ENCODE results near the gene BCL2. TPM values are rescaled to one million over a fixed set of nuclear protein-coding genes. Genes with fewer than 3 reads are reported as not detected.
A peak's percentile ranks its signal among the peaks of the same experiment; 100 is the strongest.

The BCL2 gene
- total RNA-seq, 2 experiments from 2014 or later = 1.4 to 2.5 TPM

DNA sequence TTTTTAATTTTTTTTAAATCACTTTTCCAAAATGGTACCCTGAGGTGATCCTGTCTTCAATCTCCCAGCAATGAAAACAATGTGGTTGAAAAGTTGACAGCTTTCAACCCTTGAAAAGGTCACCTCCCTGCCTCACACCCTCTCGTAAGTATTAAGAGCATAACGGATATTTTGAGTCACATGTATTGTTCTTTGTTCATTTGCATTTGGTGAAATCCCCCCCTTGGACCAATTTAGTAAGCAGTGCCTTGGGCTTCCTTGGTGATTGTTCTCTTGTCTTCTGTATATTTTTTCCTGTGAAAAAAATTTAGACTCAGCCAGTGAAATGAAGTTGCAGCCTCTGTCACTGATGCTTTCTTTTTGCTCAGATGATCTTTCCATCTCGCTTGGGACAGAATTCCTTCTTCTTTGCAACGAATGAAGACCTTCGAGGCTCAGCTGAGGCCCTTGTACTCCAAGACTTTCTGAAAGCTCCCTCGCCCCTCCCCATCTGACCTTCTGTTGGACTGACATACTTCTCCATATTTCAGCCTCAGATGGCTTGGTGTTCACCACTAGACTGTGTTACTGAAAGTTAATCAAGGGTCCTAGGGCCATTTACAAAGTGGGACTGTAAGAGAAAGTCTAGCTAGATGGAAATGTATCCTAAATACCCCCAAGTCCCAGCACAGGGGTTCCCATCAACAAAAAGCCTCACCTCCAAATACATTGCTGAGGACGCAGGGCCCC, 158.4 kb downstream of the BCL2 start:
- POLR2A ChIA-PET = interaction anchor here (1.3 kb wide), 1 partner anchor 22 kb away, joined by 3 read pairs; no protein-coding TSS in a partner anchor
- BruUV-seq (replicated peaks) = no TSS peak
- DNase-seq (ENCODE audit: low spot score) = peak; percentile 42

GRCh38 chr18:63160172-63160995, 159.2 kb downstream of the BCL2 start:
- BruUV-seq (replicated peaks) = no TSS peak
- POLR2A ChIA-PET = no interaction called here
- no peaks in the 10 kb centered on the region for H3K79me2 ChIP-seq (ENCODE audit: insufficient read depth, low read depth, low read length)

More for the DNA sequence above, 158.4 kb downstream of the BCL2 start:
- H3K36me3 ChIP-seq (ENCODE audit: insufficient read depth, low read length) = no peaks in the 10 kb centered on the region
- H3K4me2 ChIP-seq (ENCODE audit: low read length) = peak overlapping the region; percentile 90
- peaks cover 68% of the 10 kb centered on the region for H3K4me1 ChIP-seq (ENCODE audit: insufficient read depth, low read length, poor library complexity, severe bottlenecking)
- CTCF ChIA-PET (ENCODE audit: unreplicated experiment) = no interaction called here
- peak overlapping the region; percentile 38 for H3K4me3 ChIP-seq (ENCODE audit: low read depth, low read length, poor library complexity, severe bottlenecking)
- H3K27ac ChIP-seq (ENCODE audit: low read depth, low read length, poor library complexity, severe bottlenecking) = peak overlapping the region; percentile 62
- intact Hi-C loops (cut with micrococcal nuclease; ENCODE audit: unreplicated experiment) = no loop called here
- H4K20me1 ChIP-seq (ENCODE audit: insufficient read depth, low read length) = no peaks in the 10 kb centered on the region
- H3K79me2 ChIP-seq (ENCODE audit: insufficient read depth, low read depth, low read length) = no peaks in the 10 kb centered on the region
- H3K9me3 ChIP-seq (ENCODE audit: low read length) = no peaks in the 10 kb centered on the region
- TF ChIP-seq CTCF (conservative IDR thresholded peaks at IDR 0.05; ENCODE audit: low read length) = no peak
- TF ChIP-seq EZH2phosphoT487 (IDR thresholded peaks at IDR 0.05; ENCODE audit: borderline replicate concordance, low read depth, low read length) = no peak
- no peaks in the 10 kb centered on the region for H3K9me2 ChIP-seq (ENCODE audit: insufficient read depth, low read length)
- H2AFZ ChIP-seq (ENCODE audit: low read length) = peak overlapping the region; percentile 98; the same call in 1 of the 2 replicates

More at GRCh38 chr18:63160172-63160995, 159.2 kb downstream of the BCL2 start:
- Histone ChIP-seq H3K4me1 (ENCODE audit: insufficient read depth, low read length, poor library complexity, severe bottlenecking) (peaks cover 77% of the 10 kb centered on the region), H3K4me3 (ENCODE audit: low read depth, low read length, poor library complexity, severe bottlenecking) (peak overlapping the region; percentile 38), H3K9me2 (ENCODE audit: insufficient read depth, low read length) (no peaks in the 10 kb centered on the region), H3K9me3 (ENCODE audit: low read length) (no peaks in the 10 kb centered on the region), H3K36me3 (ENCODE audit: insufficient read depth, low read length) (no peaks in the 10 kb centered on the region), H3K27ac (ENCODE audit: low read depth, low read length, poor library complexity, severe bottlenecking) (peak overlapping the region; percentile 62), H2AFZ (ENCODE audit: low read length) (peak overlapping the region; percentile 98; the same call in 1 of the 2 replicates), H3K4me2 (ENCODE audit: low read length) (peak overlapping the region; percentile 90), H4K20me1 (ENCODE audit: insufficient read depth, low read length) (no peaks in the 10 kb centered on the region)
- no peak for DNase-seq (ENCODE audit: low spot score)
- TF ChIP-seq CTCF (conservative IDR thresholded peaks at IDR 0.05; ENCODE audit: low read length) = no peak
- CTCF ChIA-PET (ENCODE audit: unreplicated experiment) = no interaction called here
- intact Hi-C loops (cut with micrococcal nuclease; ENCODE audit: unreplicated experiment) = no loop called here
